ES-I3 (cell line): ENCODE data around the gene FMN1.

Experiments used
- H3K36me3 ChIP-seq: 2 replicates; pipeline ENCODE4 v1.6.1; 2013; ENCODE audit warnings: mild to moderate bottlenecking, low read length, control low read depth, moderate library complexity; ENCODE audit not compliant: insufficient read depth
- H3K4me1 ChIP-seq: 2 replicates; pipeline ENCODE4 v1.6.1; 2013; ENCODE audit warnings: mild to moderate bottlenecking, control low read depth, low read length; ENCODE audit not compliant: insufficient read depth
- H3K9ac ChIP-seq: 2 replicates; pipeline ENCODE4 v1.6.1; 2013; ENCODE audit warnings: low read depth, mild to moderate bottlenecking, low read length, moderate library complexity
- H3K9me3 ChIP-seq: 2 replicates; pipeline ENCODE4 v1.6.1; 2013; ENCODE audit warnings: mild to moderate bottlenecking, low read length, moderate library complexity; ENCODE audit not compliant: control insufficient read depth, insufficient read depth

The FMN1 gene

DNA sequence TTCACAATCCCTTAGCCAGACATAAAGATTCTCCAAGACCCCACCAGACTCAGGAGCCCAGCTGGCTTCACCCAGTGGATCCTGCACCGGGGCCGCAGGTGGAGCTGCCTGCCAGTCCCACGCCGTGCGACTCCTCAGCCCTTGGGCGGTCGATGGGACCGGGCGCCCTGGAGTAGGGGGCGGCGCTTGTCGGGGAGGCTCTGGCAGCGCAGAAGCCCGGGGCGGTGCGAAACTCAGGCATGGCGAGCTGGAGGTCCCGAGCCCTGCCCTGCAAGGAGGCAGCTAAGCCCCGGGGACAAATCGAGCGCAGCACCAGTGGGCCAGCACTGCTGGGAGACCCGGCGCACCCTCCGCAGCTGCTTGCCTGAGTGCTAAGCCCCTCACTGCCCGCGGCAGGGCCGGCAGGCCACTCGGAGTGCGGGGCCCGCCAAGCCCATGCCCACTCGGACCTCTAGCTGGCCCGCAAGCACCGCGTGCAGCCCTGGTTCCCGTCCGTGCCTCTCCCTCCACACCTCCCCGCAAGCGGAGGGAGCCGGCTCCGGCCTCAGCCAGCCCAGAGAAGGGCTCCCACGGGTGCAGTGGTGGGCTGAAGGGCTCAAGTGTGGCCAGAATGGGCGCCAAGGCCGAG lies 175.0 kb downstream of the FMN1 start:
- Histone ChIP-seq H3K4me1 (peaks cover 16% of the 10 kb centered on the region), H3K9me3 (no peaks in the 10 kb centered on the region), H3K36me3 (no peaks in the 10 kb centered on the region), H3K9ac (no peak overlapping the region)

DNA sequence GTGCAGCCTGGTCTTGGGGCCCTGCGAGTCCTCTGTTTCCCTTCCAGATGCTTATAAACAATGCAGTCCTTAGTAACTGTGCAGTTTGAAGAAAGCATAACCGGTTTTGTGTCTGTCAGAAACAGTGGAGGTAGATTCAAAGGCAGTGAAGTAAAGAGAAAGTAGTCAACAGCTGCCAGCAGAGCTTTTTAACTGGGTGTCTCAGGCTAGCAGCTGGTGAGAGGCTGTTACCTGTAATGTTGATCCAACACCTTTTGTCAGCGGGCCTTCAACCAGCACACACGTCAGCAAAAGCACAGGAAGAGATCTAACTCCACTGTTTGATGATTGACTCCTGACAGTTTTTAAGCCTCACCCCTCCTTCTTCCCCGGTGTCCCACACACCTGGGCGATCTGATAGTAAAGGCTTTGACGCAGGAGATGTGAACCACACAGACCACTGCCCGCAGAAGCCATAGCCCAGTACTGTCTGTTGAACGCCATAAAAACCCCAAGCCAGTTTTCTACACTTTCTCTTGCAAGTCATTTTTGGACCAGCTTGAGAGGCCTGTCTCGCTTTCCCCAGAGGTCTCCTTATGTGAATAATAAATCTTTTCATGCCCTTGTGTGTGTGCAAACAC lies 178.0 kb downstream of the FMN1 start:
- no peak overlapping the region for H3K9ac ChIP-seq
- H3K36me3 ChIP-seq: no peaks in the 10 kb centered on the region
- H3K9me3 ChIP-seq: no peaks in the 10 kb centered on the region
- no peaks in the 10 kb centered on the region for H3K4me1 ChIP-seq

DNA sequence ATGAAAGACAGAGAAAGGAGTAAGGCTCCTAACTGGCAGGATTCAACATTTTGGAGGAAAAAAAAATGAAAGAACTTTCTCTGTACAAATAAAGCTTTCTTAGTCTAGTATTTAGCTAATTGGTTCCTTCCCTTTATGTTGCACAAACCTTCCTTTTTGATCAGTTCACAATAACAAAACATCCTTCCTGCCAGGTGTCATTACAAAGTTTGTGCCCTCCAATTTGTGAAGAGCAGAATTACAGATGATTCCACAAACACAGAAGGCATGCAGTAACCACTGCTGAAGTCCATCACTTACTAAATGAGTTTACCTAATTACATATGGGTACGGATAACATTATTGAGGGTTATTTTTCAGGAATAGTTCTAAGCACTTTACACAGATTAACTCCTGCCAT lies 179.9 kb downstream of the FMN1 start:
- no peaks in the 10 kb centered on the region for H3K36me3 ChIP-seq
- H3K4me1 ChIP-seq: no peaks in the 10 kb centered on the region
- H3K9ac ChIP-seq: no peak overlapping the region
- H3K9me3 ChIP-seq: peaks cover 5% of the 10 kb centered on the region

DNA sequence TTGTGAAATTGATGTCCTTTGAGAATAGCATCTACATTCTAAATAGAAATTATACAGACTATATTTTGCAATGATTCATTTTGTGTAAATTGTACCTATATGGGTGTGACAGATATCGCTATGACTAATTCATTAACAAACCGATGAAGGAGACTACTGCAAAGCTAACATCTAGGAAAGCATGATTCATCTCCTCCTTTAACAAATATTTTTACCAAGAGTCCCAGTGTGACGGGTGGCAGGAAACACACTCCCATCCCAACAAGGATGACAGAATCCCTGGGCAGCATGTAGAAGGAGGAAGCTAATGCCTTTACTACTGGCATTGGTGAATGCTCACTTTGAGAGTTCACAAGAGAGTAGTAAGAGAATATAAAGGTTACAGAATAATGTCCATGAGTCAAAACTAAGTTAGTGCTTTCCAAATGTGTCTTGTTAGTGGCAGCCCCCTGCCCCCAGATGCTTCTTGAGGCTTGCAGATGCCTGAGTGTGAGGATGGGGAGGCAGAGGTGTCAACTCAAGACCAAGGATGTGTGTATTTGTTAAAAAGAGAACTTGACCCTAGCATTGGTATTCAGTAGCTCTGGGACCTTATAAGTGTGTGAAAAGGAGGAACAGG lies 180.6 kb downstream of the FMN1 start:
- peaks cover 5% of the 10 kb centered on the region for H3K9me3 ChIP-seq
- no peaks in the 10 kb centered on the region for H3K36me3 ChIP-seq
- H3K4me1 ChIP-seq: peaks cover 1% of the 10 kb centered on the region; the same call in 1 of the 2 replicates
- H3K9ac ChIP-seq: no peak overlapping the region

DNA sequence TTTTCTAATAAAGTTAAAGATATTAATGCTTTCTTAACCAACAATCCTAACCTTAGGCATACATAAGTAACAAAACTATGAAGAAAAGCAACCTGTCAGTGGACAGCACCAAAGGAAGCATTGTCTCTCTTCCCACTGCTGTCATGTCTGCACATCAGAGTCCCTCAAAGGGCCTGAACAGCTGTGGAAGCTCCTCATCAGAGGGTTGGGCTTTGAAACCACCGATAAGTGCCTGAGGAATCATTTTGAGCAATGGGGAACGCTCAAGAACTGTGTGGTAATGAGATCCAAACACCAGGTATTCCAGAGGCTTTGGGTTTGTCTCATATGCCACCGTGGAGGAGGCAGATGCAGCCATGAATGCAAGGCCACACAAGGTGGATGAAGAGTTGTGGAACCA lies 182.5 kb downstream of the FMN1 start:
- Histone ChIP-seq H3K4me1 (peaks cover 20% of the 10 kb centered on the region), H3K9ac (no peak overlapping the region), H3K9me3 (peaks cover 5% of the 10 kb centered on the region), H3K36me3 (no peaks in the 10 kb centered on the region)

DNA sequence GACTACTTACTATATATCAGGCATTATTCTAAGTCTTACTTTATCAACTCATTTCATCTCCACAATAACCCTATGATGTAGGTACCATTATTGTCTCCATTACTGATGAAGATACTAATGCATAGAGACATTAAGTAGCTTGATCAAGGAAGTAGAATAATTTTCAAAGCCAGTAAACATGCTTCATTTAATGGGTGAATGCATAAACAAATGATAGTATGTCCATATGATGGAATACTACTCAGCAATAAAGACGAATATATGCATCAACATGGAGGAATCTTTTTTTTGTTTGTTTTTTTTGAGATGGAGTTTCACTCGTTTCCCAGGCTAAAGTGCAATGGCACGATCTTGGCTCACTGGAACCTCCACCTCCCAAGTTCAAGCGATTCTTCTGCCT lies 184.9 kb downstream of the FMN1 start:
- H3K36me3 ChIP-seq: no peaks in the 10 kb centered on the region
- peaks cover 5% of the 10 kb centered on the region for H3K9me3 ChIP-seq
- no peak overlapping the region for H3K9ac ChIP-seq
- peaks cover 20% of the 10 kb centered on the region for H3K4me1 ChIP-seq

DNA sequence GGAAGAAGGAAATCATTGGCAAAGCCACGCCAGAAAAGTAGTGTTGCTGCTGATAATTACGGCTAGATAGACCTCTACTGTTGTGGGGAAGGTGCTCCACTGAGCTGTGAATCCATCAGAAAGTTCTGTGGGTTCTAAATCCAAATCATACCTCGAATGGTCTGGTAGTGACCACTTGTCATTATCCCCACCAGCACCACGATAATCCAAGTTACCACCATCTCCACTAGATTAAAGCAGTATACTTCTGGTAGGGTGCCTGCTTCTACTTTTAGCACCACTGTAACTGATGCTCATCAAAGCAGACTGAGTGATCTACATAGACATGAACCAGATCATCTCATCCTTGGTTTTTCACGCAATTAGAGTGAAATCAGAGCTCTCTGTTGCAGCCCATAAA lies 185.5 kb downstream of the FMN1 start:
- peaks cover 20% of the 10 kb centered on the region for H3K4me1 ChIP-seq
- H3K9me3 ChIP-seq: peaks cover 5% of the 10 kb centered on the region
- no peaks in the 10 kb centered on the region for H3K36me3 ChIP-seq
- H3K9ac ChIP-seq: no peak overlapping the region

DNA sequence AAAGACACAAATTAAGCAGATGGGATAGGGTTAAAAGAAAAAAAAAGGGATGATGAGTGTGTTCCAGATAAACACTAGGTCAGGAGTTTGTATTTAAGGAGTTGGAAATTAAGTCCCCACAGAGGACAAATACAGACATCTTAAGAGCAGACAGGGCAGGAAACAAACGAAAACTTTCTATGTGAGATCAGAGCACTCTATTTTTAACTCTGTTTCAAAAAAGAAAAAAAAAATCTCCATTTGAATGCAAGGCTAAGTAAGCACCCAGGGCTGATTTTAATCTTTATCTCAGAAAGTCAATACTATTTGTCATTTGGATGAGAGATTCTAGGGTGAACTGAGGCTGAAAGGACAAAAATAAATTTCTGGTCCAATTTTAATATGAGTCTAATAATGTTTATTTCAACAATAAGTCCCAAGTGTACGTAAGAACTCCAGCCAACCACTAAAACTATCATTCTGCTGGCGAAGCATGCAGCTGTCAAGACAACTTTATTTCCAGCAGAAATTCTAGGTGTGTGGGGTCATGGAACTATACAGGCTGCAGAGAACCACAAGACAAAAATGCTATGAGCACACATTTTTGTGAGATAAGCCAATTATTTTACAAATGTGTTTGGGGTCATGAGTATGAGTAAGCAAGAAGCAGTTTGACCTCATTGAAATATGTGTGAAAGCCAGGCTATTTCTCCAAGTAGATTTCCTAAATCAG lies 186.1 kb downstream of the FMN1 start:
- H3K9me3 ChIP-seq: peaks cover 5% of the 10 kb centered on the region
- no peak overlapping the region for H3K9ac ChIP-seq
- peaks cover 20% of the 10 kb centered on the region for H3K4me1 ChIP-seq
- no peaks in the 10 kb centered on the region for H3K36me3 ChIP-seq

DNA sequence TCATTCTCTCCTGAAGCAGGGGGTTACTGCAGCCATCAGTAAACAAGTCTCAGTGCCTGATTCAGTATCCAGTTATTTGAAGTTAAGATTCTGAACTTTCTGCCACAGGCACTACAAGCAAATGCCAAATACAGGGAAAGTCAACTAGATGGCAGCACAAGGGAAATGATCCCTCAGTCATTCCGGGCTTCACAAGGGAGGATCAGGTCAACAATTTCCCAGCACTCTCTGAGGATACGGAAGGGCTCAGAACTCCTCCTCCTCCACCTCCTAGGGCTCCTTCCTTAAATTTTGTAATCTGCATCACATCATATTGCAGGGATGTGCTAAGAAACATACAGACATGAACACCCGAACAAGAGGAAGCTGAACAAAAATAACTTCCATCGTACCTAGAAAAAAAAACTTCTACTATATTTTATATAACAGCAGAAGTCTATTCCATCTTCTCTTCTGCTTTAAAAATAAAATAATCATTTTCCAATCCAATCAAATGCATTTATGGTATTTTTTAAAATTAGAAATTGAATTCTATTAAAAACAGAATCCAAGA lies 187.1 kb downstream of the FMN1 start:
- H3K36me3 ChIP-seq: no peaks in the 10 kb centered on the region
- H3K9me3 ChIP-seq: peaks cover 5% of the 10 kb centered on the region
- H3K9ac ChIP-seq: no peak overlapping the region
- peaks cover 20% of the 10 kb centered on the region for H3K4me1 ChIP-seq

DNA sequence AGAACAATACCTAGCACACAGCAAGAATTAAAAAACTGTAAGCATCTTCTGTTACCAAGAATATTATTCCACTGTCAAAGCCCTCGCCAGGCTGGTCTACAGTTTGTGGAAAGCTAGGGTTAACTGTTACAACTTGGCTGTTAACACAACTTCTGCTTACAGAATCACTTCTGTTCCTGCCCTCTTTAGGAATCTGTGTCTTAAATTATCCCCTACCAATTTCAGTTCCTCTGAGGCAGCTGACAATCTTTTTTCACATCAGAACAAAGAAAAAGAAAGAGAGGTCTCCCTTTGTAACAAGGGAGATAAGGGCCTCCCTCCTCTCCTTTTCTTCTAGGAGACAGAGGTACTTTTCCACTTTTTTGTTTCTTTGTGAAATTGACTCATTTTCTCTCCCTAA lies 188.9 kb downstream of the FMN1 start:
- H3K9me3 ChIP-seq: peaks cover under 1% of the 10 kb centered on the region; the same call in 1 of the 2 replicates
- no peaks in the 10 kb centered on the region for H3K36me3 ChIP-seq
- peaks cover 20% of the 10 kb centered on the region for H3K4me1 ChIP-seq
- H3K9ac ChIP-seq: no peak overlapping the region

DNA sequence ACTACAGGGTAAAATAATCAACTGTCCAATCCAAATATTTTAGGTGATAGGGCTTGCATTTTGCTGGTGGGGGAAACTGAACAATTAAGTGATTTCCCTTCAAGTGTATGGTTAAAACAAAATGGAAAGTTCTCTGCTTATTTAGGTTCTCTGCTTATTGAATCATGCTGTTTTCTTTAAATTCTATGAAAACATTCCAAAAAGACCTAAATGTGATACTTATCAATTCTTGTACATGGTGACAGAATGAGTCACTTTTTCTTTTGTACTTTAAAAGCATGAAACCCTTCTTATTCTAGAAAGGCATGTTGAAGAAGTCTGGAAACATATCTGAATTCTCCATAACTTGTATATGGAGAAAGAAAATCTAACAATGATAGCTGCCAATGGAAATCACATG lies 192.6 kb downstream of the FMN1 start:
- Histone ChIP-seq H3K9ac (no peak overlapping the region), H3K9me3 (no peaks in the 10 kb centered on the region; the same call in 1 of the 2 replicates), H3K4me1 (no peaks in the 10 kb centered on the region), H3K36me3 (no peaks in the 10 kb centered on the region)

DNA sequence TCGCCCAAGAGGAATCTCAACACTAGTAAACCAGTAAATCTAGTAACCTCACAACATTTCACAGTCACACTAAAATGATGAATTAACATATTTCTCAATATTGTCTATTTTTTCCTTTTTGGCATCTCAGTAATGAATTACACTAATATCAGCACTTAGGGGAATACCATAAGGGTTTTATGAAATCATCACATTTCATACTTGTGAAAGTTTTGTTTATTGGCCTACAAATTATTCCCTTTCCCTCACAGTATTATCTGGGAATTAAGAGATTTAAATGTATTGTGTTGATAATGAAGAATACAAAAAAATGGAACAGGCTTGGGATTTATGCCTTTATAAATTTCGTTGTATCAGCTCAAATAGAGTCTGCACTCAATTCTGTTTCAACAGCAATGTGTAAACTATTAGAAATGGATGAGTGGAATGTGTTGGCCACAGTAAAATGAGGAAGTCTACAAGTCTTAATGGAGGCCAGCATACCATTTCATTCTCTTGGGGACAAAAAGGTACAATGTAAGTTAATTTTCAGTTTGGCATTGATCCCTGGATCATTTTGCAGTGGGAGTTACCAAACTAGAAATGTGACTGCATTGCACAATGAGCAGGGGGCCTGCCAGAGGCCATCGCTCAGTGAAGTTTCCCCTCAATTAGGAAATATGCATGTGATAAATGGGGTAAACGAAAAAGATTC lies 195.4 kb downstream of the FMN1 start:
- Histone ChIP-seq H3K9ac (no peak overlapping the region), H3K9me3 (no peaks in the 10 kb centered on the region; the same call in 1 of the 2 replicates), H3K4me1 (no peaks in the 10 kb centered on the region), H3K36me3 (no peaks in the 10 kb centered on the region)

DNA sequence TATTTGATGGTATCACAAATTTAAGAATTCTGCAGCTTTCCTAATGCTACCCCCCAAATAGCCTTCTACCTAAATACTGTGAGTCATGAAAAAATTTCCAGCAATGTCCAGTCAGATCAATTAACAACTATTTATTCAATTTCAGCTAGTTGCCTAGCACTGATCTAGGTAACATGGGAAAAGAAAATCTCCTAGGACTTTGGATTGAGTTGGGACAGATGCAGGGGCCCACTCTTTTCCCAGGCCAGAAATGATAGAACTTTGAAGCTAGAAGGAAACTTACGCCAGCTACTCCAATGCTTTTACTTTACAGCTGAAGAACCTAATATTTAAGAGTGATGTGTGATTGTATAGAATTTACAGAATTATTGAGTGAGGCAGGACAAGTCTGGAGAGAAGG lies 196.3 kb downstream of the FMN1 start:
- H3K9ac ChIP-seq: no peak overlapping the region
- peaks cover 3% of the 10 kb centered on the region for H3K4me1 ChIP-seq
- no peaks in the 10 kb centered on the region for H3K36me3 ChIP-seq
- no peaks in the 10 kb centered on the region; the same call in 1 of the 2 replicates for H3K9me3 ChIP-seq

DNA sequence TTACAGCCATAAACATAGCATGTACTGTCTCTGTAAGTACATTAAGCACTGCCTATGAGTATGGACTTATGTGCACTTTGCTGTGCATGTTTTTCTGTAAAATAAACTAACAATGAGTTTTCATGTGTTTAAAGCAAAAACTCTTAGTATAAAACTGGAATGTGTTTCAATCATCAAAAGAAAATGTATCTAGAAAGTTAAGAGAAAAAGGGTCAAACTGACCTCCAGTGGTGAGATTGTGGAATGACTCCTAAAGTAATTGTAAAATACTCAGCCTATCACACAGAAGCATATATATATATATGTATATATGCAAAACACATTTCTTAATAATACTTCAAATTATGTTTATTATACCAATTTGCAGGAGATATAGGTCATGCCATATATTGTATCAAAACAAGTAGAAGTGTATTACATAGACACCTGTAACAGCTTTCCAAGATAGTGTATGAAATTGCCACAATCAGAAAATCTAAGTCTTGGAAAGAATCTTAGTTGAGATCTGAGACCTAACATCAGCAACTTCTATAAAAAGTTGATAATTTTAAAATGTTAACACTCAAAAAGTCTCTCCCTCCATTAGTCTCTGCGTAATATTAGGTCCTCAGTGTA lies 199.6 kb downstream of the FMN1 start:
- no peak overlapping the region for H3K9ac ChIP-seq
- no peaks in the 10 kb centered on the region; the same call in 1 of the 2 replicates for H3K9me3 ChIP-seq
- no peaks in the 10 kb centered on the region for H3K36me3 ChIP-seq
- peaks cover 3% of the 10 kb centered on the region for H3K4me1 ChIP-seq
